Uterus (tissue), 2 donors: ENCODE data around the gene TMEM120B.
A peak's percentile ranks its signal among the peaks of the same experiment; 100 is the strongest.

Experiments used
- POLR2A ChIP-seq, 2 donors: fragments of 450-650 bp; IDR thresholded peaks; one replicate each; pipeline ENCODE4 v1.6.1; 2016; ENCODE audit warnings: antibody characterized with exemption in 2 of 2, mild to moderate bottlenecking in 1 of 2, moderate library complexity in 1 of 2
- TF ChIP-seq, protein P1 (sequence below), 4 experiments: fragments of 200-600 bp in 2 of 4; fragments of 450-650 bp in 2 of 4; sonication (generic) in 2 of 4; IDR thresholded peaks; one replicate each; pipeline ENCODE4 v1.5.1; 2016 to 2019; ENCODE audit warnings: antibody characterized with exemption in 4 of 4, mild to moderate bottlenecking in 2 of 4, moderate library complexity in 1 of 4

DNA sequence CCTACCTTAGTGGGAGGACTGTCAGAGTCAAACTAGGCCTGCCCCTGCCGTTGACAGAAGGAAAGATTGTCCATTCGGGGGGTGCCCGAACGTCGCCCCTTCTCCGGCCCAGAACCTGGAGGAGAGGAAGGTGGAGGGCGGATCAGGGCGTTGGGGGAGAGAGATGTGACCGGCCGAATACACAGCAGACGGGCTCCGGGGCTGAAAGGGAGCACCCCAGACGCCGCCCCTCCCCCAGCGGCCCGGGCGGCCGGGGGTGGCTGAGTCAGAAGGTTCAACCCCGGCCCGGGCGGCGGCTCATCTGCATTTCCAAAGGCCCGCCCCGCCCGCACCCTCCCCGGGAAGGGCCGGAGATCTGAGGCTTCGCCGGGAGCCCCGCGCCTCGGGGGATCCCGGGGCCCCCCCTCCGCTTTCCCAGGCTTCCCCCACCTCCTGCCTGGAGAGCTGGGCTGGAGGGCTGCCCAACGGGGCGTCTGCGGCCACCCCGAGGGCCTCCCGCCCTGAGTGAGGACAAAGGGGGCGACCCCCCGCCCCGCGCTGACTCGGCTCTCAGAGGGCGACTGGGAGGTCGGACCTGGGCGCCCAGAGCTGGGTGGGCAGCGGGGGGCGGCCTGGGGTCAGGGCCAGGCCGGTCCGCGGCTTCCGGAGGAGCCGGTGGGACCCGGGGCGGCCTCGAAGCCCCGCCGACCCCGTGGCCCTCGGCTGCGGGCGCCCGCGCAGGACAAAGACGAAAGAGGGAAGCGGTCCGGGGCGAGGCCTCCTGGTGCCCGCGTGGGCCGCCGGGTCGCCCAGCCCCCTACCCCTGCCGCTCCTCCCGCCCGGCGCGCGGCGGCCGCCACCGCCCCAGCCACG, 87.5 kb downstream of the TMEM120B start:
- TF ChIP-seq, protein P1, sequence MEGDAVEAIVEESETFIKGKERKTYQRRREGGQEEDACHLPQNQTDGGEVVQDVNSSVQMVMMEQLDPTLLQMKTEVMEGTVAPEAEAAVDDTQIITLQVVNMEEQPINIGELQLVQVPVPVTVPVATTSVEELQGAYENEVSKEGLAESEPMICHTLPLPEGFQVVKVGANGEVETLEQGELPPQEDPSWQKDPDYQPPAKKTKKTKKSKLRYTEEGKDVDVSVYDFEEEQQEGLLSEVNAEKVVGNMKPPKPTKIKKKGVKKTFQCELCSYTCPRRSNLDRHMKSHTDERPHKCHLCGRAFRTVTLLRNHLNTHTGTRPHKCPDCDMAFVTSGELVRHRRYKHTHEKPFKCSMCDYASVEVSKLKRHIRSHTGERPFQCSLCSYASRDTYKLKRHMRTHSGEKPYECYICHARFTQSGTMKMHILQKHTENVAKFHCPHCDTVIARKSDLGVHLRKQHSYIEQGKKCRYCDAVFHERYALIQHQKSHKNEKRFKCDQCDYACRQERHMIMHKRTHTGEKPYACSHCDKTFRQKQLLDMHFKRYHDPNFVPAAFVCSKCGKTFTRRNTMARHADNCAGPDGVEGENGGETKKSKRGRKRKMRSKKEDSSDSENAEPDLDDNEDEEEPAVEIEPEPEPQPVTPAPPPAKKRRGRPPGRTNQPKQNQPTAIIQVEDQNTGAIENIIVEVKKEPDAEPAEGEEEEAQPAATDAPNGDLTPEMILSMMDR (IDR thresholded peaks at IDR 0.05), result no peak
- peak; percentile 51 to 86 for TF ChIP-seq POLR2A (IDR thresholded peaks at IDR 0.05)
